ENCODE measurements around the gene SIK2. TPM values are rescaled to one million over a fixed set of nuclear protein-coding genes. Genes with fewer than 3 reads are reported as not detected.

SIK2 gene
- total and polyA plus RNA-seq, 2 donors (not counting 3 experiments of a cell fraction or from before 2014, with no cell fraction given) = 14.6 to 17.1 TPM

DNA sequence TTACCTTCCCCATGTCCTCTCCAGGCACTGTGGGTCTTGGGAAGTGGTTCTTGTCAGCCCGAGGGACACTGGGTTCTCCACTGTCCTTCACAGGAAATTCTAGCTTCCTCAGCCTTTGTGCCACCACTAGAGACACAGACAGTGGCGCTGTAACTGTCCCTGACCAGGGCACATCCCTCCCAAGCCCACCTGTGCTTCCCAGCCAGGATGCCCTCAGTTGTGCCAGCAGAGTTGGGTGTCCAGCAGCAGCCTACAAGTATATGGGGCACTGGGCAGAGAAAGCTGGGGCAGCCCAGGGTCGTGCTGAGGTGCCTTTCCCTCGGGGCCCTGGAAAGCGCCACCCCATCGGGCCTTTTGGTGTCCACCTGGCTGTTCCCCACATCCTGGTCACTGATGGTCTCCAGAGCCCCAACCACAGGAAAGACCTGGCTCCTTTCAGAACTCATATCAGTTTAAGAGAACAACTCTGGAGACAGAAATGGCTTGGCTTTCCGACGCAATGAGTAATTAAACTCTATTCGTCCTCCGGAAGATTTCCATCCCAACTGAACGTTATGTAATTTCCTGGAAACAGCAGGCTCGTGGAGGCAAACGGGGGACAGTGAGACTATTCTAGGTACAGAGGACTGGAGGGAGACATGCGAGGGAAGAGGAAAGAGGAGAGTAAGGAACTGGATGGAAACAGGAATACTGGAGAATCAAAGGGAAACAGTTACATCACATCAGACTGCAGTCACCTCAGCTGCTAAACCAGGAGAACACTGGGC is 135.4 kb downstream of the SIK2 start:
- no peaks in the 10 kb centered on the region for H3K9me3 ChIP-seq (replicated peaks; ENCODE audit: control insufficient read depth, insufficient read depth, low read length)
- H3K4me1 ChIP-seq (ENCODE audit: control insufficient read depth, extremely low read depth, insufficient read depth, low read length) = peaks cover 57% of the 10 kb centered on the region
- no peaks in the 10 kb centered on the region for H3K27me3 ChIP-seq (ENCODE audit: control insufficient read depth in 2 of 2, insufficient read depth in 2 of 2, low read length in 2 of 2)
- no peaks in the 10 kb centered on the region for H4K20me1 ChIP-seq (replicated peaks; ENCODE audit: control insufficient read depth, extremely low read depth, insufficient read depth, low read length)
- H3K9me1 ChIP-seq (replicated peaks; ENCODE audit: control insufficient read depth, extremely low read depth, insufficient read depth, low read length) = no peaks in the 10 kb centered on the region
- no peak overlapping the region for H2AFZ ChIP-seq (ENCODE audit: low read depth, low read length)
- no peak overlapping the region for H3K9ac ChIP-seq (replicated peaks; ENCODE audit: extremely low read depth, insufficient read depth, low read length)
- ChIA-PET POLR2A (interaction anchor here (0.5 kb wide), 1 partner anchor 31 kb away, joined by 8 read pairs; no protein-coding TSS in a partner anchor), CTCF (interaction anchor here (1.1 to 3.2 kb wide), 4 partner anchors 20 to 133 kb away, joined by 3 to 11 read pairs (median 4); partner anchors contain the start of gene PPP2R1B)
- BruUV-seq (replicated peaks) = TSS peak; percentile 12
- H3K79me2 ChIP-seq (ENCODE audit: control insufficient read depth, insufficient read depth, low read length) = no peaks in the 10 kb centered on the region
- intact Hi-C loops (cut with micrococcal nuclease) = no loop called here
- peak overlapping the region; percentile 12 for H3K4me2 ChIP-seq (ENCODE audit: insufficient read depth, low read length)
- peak; percentile 44 for FAIRE-seq
- H3K4me3 ChIP-seq (replicated peaks in 1 of 3; ENCODE audit: insufficient read depth in 1 of 3, low read depth in 1 of 3, low read length in 3 of 3) = no peak overlapping the region
- TF ChIP-seq MYC (IDR thresholded peaks at IDR 0.05; ENCODE audit: low read depth, low read length) (no peak), EZH2 (IDR thresholded peaks at IDR 0.05; ENCODE audit: borderline replicate concordance, low read depth, low read length, severe bottlenecking) (no peak), POLR2AphosphoS5 (IDR thresholded peaks at IDR 0.05; ENCODE audit: insufficient read depth, low read depth, low read length) (no peak), POLR2A (IDR thresholded peaks at IDR 0.05; ENCODE audit: low read depth, low read length) (no peak), FOS (IDR thresholded peaks at IDR 0.05; ENCODE audit: borderline replicate concordance, insufficient read depth, low read length) (peak; percentile 7), JUN (IDR thresholded peaks at IDR 0.05; ENCODE audit: borderline replicate concordance, insufficient read depth, insufficient read length, low read depth) (no peak)
- DNase-seq (ENCODE audit: low read depth, low spot score) = peak; percentile 66
- H3K27ac ChIP-seq (ENCODE audit: insufficient read depth, low read depth, low read length) = peak overlapping the region; percentile 54
- dilution Hi-C loops (cut with MboI; ENCODE audit: extremely low pct_ligation_motif_present, low sequenced_read_pairs) = no loop called here
- peaks cover 2 to 6% of the 10 kb centered on the region in 2 experiments for H3K36me3 ChIP-seq (ENCODE audit: control insufficient read depth in 2 of 2, extremely low read depth in 1 of 2, insufficient read depth in 2 of 2, low read length in 2 of 2)

DNA sequence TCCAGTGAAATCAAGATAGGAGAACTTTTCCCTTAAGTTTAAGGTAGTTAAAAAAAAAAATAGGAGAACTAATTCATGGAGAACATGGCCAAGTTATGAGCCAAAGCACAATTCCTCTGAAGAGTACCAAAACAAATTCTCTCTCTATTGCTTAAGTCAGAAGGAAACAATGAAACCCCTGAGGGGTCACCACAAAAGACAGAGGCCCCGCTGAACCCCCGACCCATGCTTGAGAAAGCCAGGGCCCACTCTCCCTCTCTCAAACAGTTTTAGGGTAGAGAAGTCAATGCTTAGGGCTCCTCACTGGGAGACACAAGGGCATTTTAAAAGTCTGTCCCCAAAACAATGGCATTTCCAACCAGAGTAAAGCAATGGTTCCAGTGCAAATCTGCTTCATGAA is 137.1 kb downstream of the SIK2 start:
- H3K27ac ChIP-seq (ENCODE audit: insufficient read depth, low read depth, low read length) = no peak overlapping the region
- H3K79me2 ChIP-seq (ENCODE audit: control insufficient read depth, insufficient read depth, low read length) = no peaks in the 10 kb centered on the region
- ChIA-PET POLR2A (interaction anchor here (0.6 kb wide), 1 partner anchor 135 kb away, joined by 4 read pairs; no protein-coding TSS in a partner anchor), CTCF (interaction anchor here (0.8 to 3.2 kb wide), 3 partner anchors 38 to 135 kb away, joined by 3 to 11 read pairs (median 3); no protein-coding TSS in a partner anchor)
- H3K4me1 ChIP-seq (ENCODE audit: control insufficient read depth, extremely low read depth, insufficient read depth, low read length) = peaks cover 41% of the 10 kb centered on the region
- no peak overlapping the region for H3K4me2 ChIP-seq (ENCODE audit: insufficient read depth, low read length)
- peaks cover 10 to 15% of the 10 kb centered on the region in 2 experiments for H3K36me3 ChIP-seq (ENCODE audit: control insufficient read depth in 2 of 2, extremely low read depth in 1 of 2, insufficient read depth in 2 of 2, low read length in 2 of 2)
- H3K27me3 ChIP-seq (ENCODE audit: control insufficient read depth in 2 of 2, insufficient read depth in 2 of 2, low read length in 2 of 2) = no peaks in the 10 kb centered on the region
- no peaks in the 10 kb centered on the region for H4K20me1 ChIP-seq (replicated peaks; ENCODE audit: control insufficient read depth, extremely low read depth, insufficient read depth, low read length)
- intact Hi-C loops (cut with micrococcal nuclease) (no loop called here), dilution Hi-C loops (cut with MboI; ENCODE audit: extremely low pct_ligation_motif_present, low sequenced_read_pairs) (no loop called here)
- no peak for FAIRE-seq
- no peak overlapping the region for H3K4me3 ChIP-seq (replicated peaks in 1 of 3; ENCODE audit: insufficient read depth in 1 of 3, low read depth in 1 of 3, low read length in 3 of 3)
- no peak for DNase-seq (ENCODE audit: low read depth, low spot score)
- no peak overlapping the region for H2AFZ ChIP-seq (ENCODE audit: low read depth, low read length)
- TF ChIP-seq MYC (IDR thresholded peaks at IDR 0.05; ENCODE audit: low read depth, low read length) = no peak
- TF ChIP-seq EZH2 (IDR thresholded peaks at IDR 0.05; ENCODE audit: borderline replicate concordance, low read depth, low read length, severe bottlenecking) = no peak
- no peak for TF ChIP-seq GATA2 (IDR thresholded peaks at IDR 0.05; ENCODE audit: insufficient read depth, insufficient read length, low read depth, low read length)
- TF ChIP-seq, protein P1, sequence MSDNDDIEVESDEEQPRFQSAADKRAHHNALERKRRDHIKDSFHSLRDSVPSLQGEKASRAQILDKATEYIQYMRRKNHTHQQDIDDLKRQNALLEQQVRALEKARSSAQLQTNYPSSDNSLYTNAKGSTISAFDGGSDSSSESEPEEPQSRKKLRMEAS (IDR thresholded peaks at IDR 0.05; ENCODE audit: insufficient read depth, insufficient read length) = no peak
- no peak for TF ChIP-seq JUN (IDR thresholded peaks at IDR 0.05; ENCODE audit: borderline replicate concordance, insufficient read depth, insufficient read length, low read depth)
- TF ChIP-seq POLR2A (IDR thresholded peaks at IDR 0.05; ENCODE audit: low read depth, low read length) = no peak
- no peak for TF ChIP-seq FOS (IDR thresholded peaks at IDR 0.05; ENCODE audit: borderline replicate concordance, insufficient read depth, low read length)
- TF ChIP-seq, protein P2, sequence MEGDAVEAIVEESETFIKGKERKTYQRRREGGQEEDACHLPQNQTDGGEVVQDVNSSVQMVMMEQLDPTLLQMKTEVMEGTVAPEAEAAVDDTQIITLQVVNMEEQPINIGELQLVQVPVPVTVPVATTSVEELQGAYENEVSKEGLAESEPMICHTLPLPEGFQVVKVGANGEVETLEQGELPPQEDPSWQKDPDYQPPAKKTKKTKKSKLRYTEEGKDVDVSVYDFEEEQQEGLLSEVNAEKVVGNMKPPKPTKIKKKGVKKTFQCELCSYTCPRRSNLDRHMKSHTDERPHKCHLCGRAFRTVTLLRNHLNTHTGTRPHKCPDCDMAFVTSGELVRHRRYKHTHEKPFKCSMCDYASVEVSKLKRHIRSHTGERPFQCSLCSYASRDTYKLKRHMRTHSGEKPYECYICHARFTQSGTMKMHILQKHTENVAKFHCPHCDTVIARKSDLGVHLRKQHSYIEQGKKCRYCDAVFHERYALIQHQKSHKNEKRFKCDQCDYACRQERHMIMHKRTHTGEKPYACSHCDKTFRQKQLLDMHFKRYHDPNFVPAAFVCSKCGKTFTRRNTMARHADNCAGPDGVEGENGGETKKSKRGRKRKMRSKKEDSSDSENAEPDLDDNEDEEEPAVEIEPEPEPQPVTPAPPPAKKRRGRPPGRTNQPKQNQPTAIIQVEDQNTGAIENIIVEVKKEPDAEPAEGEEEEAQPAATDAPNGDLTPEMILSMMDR (IDR thresholded peaks at IDR 0.05; ENCODE audit: extremely low read depth in 1 of 2, insufficient read depth in 1 of 2, low read depth in 1 of 2, low read length in 2 of 2) = no peak
- no peak for TF ChIP-seq POLR2AphosphoS5 (IDR thresholded peaks at IDR 0.05; ENCODE audit: insufficient read depth, low read depth, low read length)
- no peaks in the 10 kb centered on the region for H3K9me3 ChIP-seq (replicated peaks; ENCODE audit: control insufficient read depth, insufficient read depth, low read length)
- H3K9ac ChIP-seq (replicated peaks; ENCODE audit: extremely low read depth, insufficient read depth, low read length) = no peak overlapping the region
- no TSS peak for BruUV-seq (replicated peaks)
- no peaks in the 10 kb centered on the region for H3K9me1 ChIP-seq (replicated peaks; ENCODE audit: control insufficient read depth, extremely low read depth, insufficient read depth, low read length)
